Natural killer cell treated with Interleukin-12 subunit alpha and Interleukin-12 subunit beta and Interleukin-15 and Interleukin-18, amount 100 ng/mL, for 72 hours (primary cell): ENCODE results near the gene POFUT1. TPM values are rescaled to one million over a fixed set of nuclear protein-coding genes. Genes with fewer than 3 reads are reported as not detected.
A peak's percentile ranks its signal among the peaks of the same experiment; 100 is the strongest.
"Not testable (repeated sequence)": the region's sequence is repeated elsewhere in the genome, so short reads cannot be mapped to it uniquely, and the experiment has no call there.

Experiments
- ATAC-seq, 2 donors: fragments of 150-1000 bp; cut with Tn5 transposase in 1 of 2; sonication (Bioruptor Pico), chemical (Tn5 transposase) in 1 of 2; 2 replicates each; pipeline ENCODE4 v1.10.0; 2021
- DNase-seq: peaks from one replicate; pipeline ENCODE4 v3.0.0; 2022; ENCODE audit warnings: low spot score
- H3K27ac Mint-ChIP-seq, 2 donors: 1 replicate in 1 of 2; 2 replicates in 1 of 2; pipeline ENCODE4 v1.8.0; 2022; ENCODE audit warnings: mixed read lengths in 2 of 2, mild to moderate bottlenecking in 1 of 2, moderate library complexity in 1 of 2
- H3K27me3 Mint-ChIP-seq, 2 donors: 1 replicate in 1 of 2; 2 replicates in 1 of 2; pipeline ENCODE4 v1.8.0; 2022; ENCODE audit warnings: mixed read lengths in 2 of 2
- H3K36me3 Mint-ChIP-seq: one replicate; pipeline ENCODE4 v1.8.0; 2022; ENCODE audit warnings: mixed read lengths
- H3K4me1 Mint-ChIP-seq, 2 donors: 1 replicate in 1 of 2; 2 replicates in 1 of 2; pipeline ENCODE4 v1.8.0; 2022; ENCODE audit warnings: low read depth in 2 of 2, mixed read lengths in 2 of 2, mild to moderate bottlenecking in 1 of 2
- H3K4me3 Mint-ChIP-seq: one replicate; pipeline ENCODE4 v1.8.0; 2022; ENCODE audit warnings: mixed read lengths
- H3K9me3 Mint-ChIP-seq: 2 replicates; pipeline ENCODE4 v1.8.0; 2022; ENCODE audit warnings: mixed read lengths
- total RNA-seq, 2 donors: library from RNA; stranded (reverse); gene quantifications; one replicate each; pipeline ENCODE4 v1.2.3, GENCODE V29; 2022

POFUT1 gene
- total RNA-seq, 2 donors from 2014 or later: 36.6 to 50.0 TPM

DNA sequence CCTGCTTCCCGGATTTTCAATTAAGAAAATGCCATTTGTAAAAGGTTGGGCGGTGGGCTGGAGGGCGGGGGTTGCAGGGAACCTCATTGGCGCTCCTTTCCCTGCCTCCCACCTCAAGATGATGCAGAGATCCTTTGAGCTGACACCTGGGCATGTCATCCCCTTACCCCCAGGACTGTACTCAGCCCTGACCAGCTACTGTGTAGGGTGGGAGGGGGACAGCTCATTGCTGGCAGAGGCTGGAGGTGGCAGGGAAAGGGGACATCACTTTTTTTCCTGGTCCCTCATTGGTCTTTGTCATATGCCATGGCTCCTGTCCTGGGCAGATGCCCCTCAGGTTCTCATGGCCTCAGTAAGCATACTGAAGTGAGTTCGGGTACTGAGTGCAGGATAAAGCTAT lies 14.3 kb upstream of the POFUT1 start:
- not testable (repeated sequence) for H3K27me3 Mint-ChIP-seq, H3K27ac Mint-ChIP-seq, ATAC-seq, H3K4me3 Mint-ChIP-seq, H3K9me3 Mint-ChIP-seq, DNase-seq
- peaks cover 19 to 28% of the 10 kb centered on the region in 2 donors for H3K4me1 Mint-ChIP-seq
- H3K36me3 Mint-ChIP-seq: peaks cover 18% of the 10 kb centered on the region

- no peak overlapping the region for H3K4me3 Mint-ChIP-seq
Measured at GRCh38 chr20:32193996-32194395, 13.7 kb upstream of the POFUT1 start.

DNA sequence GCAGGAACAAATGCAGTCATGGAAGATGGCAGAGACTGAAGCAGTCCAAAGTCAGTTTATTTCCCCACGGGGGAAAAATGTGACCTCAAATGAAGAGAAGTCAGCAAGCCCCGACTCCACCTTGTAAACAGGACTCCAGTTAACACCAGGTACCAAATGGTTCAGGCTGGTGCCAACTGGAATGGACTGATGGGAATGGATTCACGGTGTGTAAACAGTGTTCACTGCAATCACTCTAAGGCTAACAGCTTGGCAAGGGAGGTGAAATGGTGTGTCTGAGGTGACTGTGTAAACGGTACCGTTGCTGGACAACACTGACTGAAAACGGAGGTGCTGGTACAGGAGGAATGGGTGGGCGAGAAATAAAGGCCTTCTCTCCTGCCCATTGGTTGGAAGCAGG lies 12.1 kb upstream of the POFUT1 start:
- ATAC-seq (no peak), DNase-seq (no peak)
- Mint-ChIP-seq H3K4me1 (peaks cover 11 to 22% of the 10 kb centered on the region in 2 donors), H3K4me3 (no peak overlapping the region), H3K36me3 (peaks cover 18% of the 10 kb centered on the region), H3K9me3 (no peaks in the 10 kb centered on the region), H3K27me3 (no peaks in the 10 kb centered on the region), H3K27ac (no peak overlapping the region)

More at GRCh38 chr20:32193996-32194395, 13.7 kb upstream of the POFUT1 start:
- H3K36me3 Mint-ChIP-seq: peaks cover 18% of the 10 kb centered on the region
- H3K4me1 Mint-ChIP-seq: peaks cover 14 to 24% of the 10 kb centered on the region in 2 donors
- DNase-seq (no peak), ATAC-seq (no peak)
- no peak overlapping the region for H3K27ac Mint-ChIP-seq
- H3K9me3 Mint-ChIP-seq: no peaks in the 10 kb centered on the region
- H3K27me3 Mint-ChIP-seq: no peaks in the 10 kb centered on the region

DNA sequence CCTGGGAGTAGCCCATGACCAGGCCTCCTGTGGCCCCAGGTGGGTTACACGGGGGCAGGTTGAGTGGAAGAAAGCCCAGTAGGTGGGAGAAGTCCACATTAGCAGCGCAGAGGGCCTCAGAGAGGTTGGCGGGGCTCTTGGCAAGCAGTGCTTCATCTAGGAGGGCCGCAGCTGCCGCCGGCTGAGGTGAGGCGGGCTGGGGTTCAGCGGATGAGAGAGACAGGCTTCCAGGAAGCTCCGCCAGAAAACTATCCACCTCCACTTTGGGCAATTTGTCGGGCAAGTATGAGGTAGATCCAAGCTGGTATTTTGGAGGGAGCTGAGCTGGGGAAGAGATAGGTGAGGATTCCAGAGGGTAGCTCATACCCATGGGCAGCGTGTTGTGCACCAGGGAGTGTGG lies 11.1 kb upstream of the POFUT1 start:
- H3K27me3 Mint-ChIP-seq, DNase-seq, H3K27ac Mint-ChIP-seq: not testable (repeated sequence)

GRCh38 chr20:32197136-32197535 lies 10.5 kb upstream of the POFUT1 start:
- H3K4me1 Mint-ChIP-seq: peaks cover 8 to 21% of the 10 kb centered on the region in 2 donors
- not testable (repeated sequence) for H3K9me3 Mint-ChIP-seq, H3K27ac Mint-ChIP-seq, H3K4me3 Mint-ChIP-seq, ATAC-seq, DNase-seq, H3K27me3 Mint-ChIP-seq
- peaks cover 18% of the 10 kb centered on the region for H3K36me3 Mint-ChIP-seq

More for the DNA sequence above, 11.1 kb upstream of the POFUT1 start:
- H3K9me3 Mint-ChIP-seq, H3K4me3 Mint-ChIP-seq, ATAC-seq: not testable (repeated sequence)
- Mint-ChIP-seq H3K36me3 (peaks cover 18% of the 10 kb centered on the region), H3K4me1 (peaks cover 8 to 18% of the 10 kb centered on the region in 2 donors)

DNA sequence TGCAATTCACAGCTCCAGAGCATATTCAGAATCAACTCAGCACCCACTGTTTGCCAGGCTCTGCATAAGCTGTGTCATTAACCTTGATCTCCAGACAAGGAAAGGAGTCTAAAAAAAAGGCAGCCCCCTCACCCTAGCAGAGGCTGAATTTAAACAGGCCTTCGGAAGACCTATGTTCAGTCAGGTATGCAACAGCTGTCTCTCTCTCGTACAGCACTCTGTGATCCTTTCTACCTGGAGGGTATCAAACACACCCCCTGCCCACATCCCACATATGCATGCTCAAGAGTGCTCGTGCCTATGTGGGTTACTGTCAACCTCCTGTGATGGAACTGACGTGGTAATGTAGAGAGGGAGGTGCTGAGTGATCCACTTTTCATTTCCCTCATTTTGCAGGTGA lies 8.7 kb upstream of the POFUT1 start:
- Mint-ChIP-seq H3K9me3 (no peaks in the 10 kb centered on the region), H3K27me3 (no peaks in the 10 kb centered on the region), H3K36me3 (peaks cover 13% of the 10 kb centered on the region), H3K4me1 (peaks cover 23 to 34% of the 10 kb centered on the region in 2 donors), H3K4me3 (no peak overlapping the region), H3K27ac (no peak overlapping the region)
- ATAC-seq: no peak
- DNase-seq: no peak

DNA sequence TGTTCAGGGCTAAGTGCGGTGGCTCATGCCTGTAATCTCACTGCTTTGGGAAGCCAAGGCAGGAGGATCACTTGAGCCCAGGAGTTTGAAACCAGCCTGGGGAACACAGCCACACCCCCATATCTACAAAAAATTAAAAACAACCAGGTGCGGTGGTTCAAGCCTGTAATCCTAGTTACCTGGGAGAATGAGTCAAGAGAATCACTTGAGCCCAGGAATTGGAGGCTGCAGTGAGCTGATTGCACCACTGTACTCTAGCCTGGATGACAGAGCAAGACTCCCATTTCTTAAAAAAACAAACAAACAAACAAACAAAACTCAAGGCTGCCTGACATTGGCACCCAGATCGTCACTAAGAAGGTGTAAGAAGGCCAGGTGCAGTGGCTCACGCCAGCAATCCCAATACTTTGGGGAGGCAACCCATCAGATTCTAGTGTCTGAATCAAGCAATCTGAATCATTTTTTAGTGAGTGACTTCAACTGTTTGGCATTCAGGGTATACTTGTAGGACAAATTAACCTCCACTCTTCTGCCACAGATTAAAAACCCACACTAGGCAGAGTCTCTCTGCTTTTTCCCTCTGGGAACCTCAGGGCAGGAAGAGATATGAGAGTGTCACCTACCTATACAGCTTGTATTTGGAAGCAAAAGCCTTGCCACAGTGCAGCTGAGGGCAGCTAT lies 6.2 kb upstream of the POFUT1 start:
- Mint-ChIP-seq H3K9me3 (no peaks in the 10 kb centered on the region), H3K27ac (no peak overlapping the region), H3K4me1 (peaks cover 47% of the 10 kb centered on the region in 2 donors), H3K27me3 (no peaks in the 10 kb centered on the region), H3K36me3 (peaks cover 15% of the 10 kb centered on the region), H3K4me3 (no peak overlapping the region)
- ATAC-seq: no peak
- DNase-seq: no peak

DNA sequence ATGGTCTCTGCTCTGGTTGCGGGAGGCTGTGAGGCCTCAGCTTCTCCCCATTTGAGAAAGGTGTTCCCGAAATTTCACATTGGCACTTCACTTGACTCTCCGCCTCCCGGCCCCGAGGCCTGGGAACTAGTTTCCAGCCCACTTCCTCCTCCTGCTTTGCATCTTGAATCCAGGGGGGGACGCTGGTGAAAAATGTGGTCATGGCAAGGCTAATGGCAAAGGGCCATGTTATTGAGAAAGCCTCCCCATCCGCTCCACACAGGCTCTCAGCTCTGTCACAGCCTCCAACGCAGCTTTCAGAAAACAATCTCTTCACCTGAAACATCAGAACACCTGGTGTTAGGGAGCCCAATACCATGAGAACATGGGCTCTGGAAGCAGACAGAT lies 5.7 kb upstream of the POFUT1 start:
- Mint-ChIP-seq H3K36me3 (peaks cover 15% of the 10 kb centered on the region), H3K4me3 (no peak overlapping the region), H3K27me3 (no peaks in the 10 kb centered on the region), H3K4me1 (peaks cover 53% of the 10 kb centered on the region in 2 donors), H3K27ac (no peak overlapping the region), H3K9me3 (no peaks in the 10 kb centered on the region)
- ATAC-seq: no peak
- DNase-seq: no peak

DNA sequence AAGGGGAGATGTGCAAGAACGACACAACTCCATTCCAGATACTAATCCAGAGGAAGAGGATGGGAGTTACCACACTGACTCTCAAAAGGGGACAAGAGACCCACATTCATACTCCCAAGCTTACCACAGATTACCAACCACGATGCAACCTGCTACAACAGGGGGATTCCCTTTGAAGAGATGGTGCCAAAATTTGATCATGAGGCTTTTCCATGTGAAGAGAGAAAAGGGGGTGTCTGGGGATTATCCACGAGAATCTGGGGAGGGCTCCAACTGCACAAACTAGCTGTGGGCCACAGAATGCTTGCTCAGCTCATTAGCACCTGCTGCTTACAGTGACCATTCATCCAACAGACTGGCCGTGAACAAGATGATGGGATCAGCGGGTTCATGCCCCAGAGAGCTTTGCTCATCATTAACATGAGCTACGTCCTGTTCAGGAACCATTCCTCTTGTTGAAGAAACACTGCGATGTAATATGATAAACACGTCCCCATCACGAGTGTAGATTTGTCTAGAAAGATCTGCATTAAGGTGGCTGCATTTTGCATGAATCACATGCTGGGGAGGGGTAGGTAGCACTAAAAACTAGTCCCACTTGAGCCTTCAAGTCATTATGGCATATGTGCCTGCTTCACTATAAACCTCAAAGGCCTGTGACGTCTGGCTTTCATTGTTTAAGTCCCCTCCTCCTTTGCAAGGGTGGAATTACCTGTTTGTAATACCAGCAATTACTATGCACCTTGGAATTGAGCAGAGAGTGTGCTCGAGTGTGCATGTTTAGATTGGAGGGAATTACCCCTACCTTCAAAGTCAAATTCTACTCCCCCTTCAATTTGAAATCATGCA lies 4.1 kb upstream of the POFUT1 start:
- H3K4me1 Mint-ChIP-seq: peaks cover 50 to 51% of the 10 kb centered on the region in 2 donors
- DNase-seq: no peak
- no peak for ATAC-seq
- peaks cover 8% of the 10 kb centered on the region for H3K36me3 Mint-ChIP-seq
- peak overlapping the region; percentile 100 for H3K4me3 Mint-ChIP-seq
- no peaks in the 10 kb centered on the region for H3K9me3 Mint-ChIP-seq
- peak overlapping the region; percentile 96 to 99 for H3K27ac Mint-ChIP-seq
- H3K27me3 Mint-ChIP-seq: no peaks in the 10 kb centered on the region

DNA sequence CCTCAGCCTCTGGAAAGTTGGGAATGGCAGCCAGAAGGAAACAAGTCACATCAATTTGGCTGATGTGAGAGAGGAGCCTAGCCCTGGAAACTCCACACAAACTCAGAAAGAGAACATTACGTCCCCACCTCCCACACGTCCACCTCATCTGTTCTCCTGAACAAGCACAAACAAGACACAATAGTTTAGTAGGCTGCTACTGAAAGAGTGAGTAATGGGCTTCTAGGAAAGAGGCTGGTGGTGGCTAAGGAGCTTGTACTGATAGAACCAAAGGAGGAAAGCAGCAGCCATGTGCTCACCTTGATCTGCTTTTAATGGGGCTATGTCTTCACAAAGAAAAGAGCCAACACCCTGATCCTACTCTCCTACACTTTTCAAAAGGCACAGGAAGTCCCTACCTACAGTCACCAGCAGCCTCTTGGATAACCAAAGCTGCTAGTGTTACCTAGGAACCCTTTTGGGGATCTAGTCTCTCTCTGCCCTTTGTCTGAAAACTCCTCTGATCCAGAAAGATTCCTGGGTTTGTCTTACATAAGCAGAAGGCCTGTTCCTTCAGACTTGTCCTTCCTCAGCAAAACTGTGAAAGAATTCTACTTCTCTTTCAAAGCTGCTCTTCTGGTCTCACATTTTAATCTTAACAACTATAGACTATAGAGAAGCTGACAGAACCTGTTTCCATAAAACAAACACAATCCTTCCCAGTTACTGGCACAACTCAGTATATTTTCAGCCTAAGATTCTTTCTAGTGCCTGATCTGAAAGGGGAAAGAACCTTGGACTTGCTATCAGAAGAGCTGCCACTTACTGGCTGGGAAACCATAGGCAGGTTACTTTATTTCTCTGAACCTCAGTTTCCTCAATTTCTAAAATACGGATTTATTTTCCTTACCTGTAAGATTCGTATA lies 3.2 kb upstream of the POFUT1 start:
- peaks cover 8% of the 10 kb centered on the region for H3K36me3 Mint-ChIP-seq
- no peaks in the 10 kb centered on the region for H3K27me3 Mint-ChIP-seq
- ATAC-seq: no peak
- no peak for DNase-seq
- peaks cover 52 to 60% of the 10 kb centered on the region in 2 donors for H3K4me1 Mint-ChIP-seq
- peak overlapping the region; percentile 100 for H3K4me3 Mint-ChIP-seq
- H3K27ac Mint-ChIP-seq: peak overlapping the region; percentile 96 to 99
- H3K9me3 Mint-ChIP-seq: no peaks in the 10 kb centered on the region

DNA sequence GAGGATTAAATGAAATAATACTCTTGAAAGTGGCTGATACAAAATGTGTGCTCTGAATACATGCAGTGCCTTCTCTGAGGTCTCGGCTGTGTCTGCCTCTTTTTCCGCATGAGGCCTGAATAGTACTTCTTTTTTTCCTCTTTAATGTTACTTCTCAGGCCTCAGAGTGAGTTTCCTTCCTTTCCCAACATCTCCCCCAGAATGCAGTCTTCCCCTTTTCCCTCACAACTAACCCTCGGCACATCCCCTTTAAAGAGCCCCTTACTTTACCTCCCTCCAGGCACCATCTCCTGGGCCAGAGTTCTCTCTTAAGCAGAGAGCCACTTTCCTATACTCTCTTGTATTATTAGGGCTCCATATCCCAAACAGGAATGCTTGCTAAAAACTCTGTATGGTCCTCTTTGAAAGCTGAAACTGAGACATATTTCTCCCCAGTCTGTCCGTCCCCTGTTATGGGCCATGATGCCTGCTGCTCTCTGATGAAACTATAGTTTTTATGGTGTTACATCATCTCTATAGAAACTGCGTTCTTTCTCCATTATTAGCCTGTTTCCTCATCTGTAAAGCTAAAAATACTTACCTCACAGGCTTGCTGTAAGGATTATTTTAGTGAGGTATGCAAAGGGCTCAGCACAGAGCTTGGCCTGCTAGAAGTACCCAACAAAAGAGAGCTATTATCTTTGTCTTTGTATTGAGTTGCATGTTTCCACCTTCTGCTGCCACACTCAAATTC lies 2.4 kb upstream of the POFUT1 start:
- H3K27ac Mint-ChIP-seq: peak overlapping the region; percentile 96 to 99
- DNase-seq: no peak
- peaks cover 12% of the 10 kb centered on the region for H3K36me3 Mint-ChIP-seq
- no peaks in the 10 kb centered on the region for H3K9me3 Mint-ChIP-seq
- H3K4me1 Mint-ChIP-seq: peaks cover 58 to 68% of the 10 kb centered on the region in 2 donors
- H3K27me3 Mint-ChIP-seq: no peaks in the 10 kb centered on the region
- H3K4me3 Mint-ChIP-seq: peak overlapping the region; percentile 100
- ATAC-seq: no peak

- no peak for ATAC-seq
- no peak for DNase-seq
- H3K9me3 Mint-ChIP-seq: no peaks in the 10 kb centered on the region
- peak overlapping the region; percentile 100 for H3K4me3 Mint-ChIP-seq
- no peaks in the 10 kb centered on the region for H3K27me3 Mint-ChIP-seq
- H3K27ac Mint-ChIP-seq: peak overlapping the region; percentile 96 to 99
- peaks cover 19% of the 10 kb centered on the region for H3K36me3 Mint-ChIP-seq
- peaks cover 61 to 76% of the 10 kb centered on the region in 2 donors for H3K4me1 Mint-ChIP-seq
Measured at GRCh38 chr20:32205843-32206759, 1.6 kb upstream of the POFUT1 start.
